Measurements from ENCODE around the gene PTH2R. TPM values are rescaled to one million over a fixed set of nuclear protein-coding genes. Genes with fewer than 3 reads are reported as not detected.

The PTH2R gene
- total RNA-seq, 1 donor from 2014 or later = under 0.01 TPM

DNA sequence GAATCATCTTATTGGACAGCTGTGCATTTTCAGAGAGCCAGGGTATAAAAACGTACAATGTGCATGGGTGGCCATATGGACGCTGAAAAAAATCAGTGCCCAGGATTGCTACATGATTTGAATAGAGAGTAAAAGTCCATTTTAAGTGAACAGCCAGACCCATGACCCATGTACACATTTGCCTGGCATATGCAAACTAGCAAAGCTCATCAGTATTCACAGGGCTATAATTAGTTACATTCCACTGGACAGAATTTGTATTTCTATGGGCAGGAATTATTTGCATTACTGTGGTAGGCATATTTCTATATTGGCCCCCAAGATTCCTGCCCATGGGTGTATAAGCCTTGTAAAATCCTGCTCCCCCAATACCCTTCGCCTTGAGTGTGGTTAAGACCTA is 78.8 kb downstream of the PTH2R start:
- Histone ChIP-seq H3K27me3 (ENCODE audit: control insufficient read depth, insufficient read depth, low read length) (no peaks in the 10 kb centered on the region), H3K4me3 (ENCODE audit: low read depth, low read length) (no peak overlapping the region), H3K36me3 (ENCODE audit: control insufficient read depth, insufficient read depth, low read length) (no peaks in the 10 kb centered on the region)
- DNase-seq (ENCODE audit: low read depth) (no peak), FAIRE-seq (no peak)
- TF ChIP-seq, protein P1, sequence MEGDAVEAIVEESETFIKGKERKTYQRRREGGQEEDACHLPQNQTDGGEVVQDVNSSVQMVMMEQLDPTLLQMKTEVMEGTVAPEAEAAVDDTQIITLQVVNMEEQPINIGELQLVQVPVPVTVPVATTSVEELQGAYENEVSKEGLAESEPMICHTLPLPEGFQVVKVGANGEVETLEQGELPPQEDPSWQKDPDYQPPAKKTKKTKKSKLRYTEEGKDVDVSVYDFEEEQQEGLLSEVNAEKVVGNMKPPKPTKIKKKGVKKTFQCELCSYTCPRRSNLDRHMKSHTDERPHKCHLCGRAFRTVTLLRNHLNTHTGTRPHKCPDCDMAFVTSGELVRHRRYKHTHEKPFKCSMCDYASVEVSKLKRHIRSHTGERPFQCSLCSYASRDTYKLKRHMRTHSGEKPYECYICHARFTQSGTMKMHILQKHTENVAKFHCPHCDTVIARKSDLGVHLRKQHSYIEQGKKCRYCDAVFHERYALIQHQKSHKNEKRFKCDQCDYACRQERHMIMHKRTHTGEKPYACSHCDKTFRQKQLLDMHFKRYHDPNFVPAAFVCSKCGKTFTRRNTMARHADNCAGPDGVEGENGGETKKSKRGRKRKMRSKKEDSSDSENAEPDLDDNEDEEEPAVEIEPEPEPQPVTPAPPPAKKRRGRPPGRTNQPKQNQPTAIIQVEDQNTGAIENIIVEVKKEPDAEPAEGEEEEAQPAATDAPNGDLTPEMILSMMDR (IDR thresholded peaks at IDR 0.05; ENCODE audit: insufficient read depth, low read length, severe bottlenecking) = no peak

DNA sequence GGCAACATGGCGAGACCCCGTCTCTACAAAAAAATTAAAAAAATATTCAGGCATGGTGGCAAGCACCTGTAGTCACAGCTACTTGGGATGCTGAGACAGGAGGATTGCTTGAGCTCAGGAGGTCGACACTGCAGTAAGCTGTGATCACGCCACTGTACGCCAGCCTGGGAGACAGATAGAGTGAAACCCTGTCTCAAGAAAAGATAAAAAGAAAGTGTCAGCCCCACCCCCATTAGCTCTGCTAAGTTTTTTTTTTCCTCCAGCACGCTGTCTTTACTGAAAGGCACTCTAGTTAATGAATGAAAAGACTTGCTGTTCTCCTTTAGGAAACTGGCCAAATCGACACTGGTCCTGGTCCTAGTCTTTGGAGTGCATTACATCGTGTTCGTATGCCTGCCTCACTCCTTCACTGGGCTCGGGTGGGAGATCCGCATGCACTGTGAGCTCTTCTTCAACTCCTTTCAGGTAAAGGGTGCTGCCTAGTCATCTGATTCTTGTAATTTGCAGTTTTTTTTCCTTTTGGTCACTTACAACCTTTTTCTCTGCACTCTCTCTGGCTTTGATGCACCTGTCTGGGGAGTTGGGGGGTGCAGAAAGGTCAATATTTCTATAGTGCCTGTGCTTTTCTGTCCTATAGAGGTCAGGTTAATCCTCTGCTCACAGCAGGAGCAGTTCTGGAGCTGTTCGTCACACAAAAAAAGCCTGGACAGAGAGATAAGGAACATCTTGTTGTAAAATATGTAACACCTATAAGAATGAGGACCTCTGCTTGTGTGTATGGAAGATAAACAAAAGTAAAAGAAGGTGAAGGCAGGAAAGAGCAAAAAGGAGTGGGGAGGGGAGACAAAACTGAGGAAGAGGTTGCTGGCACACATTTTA is 82.3 kb downstream of the PTH2R start:
- FAIRE-seq = peak; percentile 40
- Histone ChIP-seq H3K27me3 (ENCODE audit: control insufficient read depth, insufficient read depth, low read length) (peaks cover 1% of the 10 kb centered on the region), H3K4me3 (ENCODE audit: low read depth, low read length) (no peak overlapping the region), H3K36me3 (ENCODE audit: control insufficient read depth, insufficient read depth, low read length) (no peaks in the 10 kb centered on the region)
- TF ChIP-seq, protein P1 (IDR thresholded peaks at IDR 0.05; ENCODE audit: insufficient read depth, low read length, severe bottlenecking) = no peak
- no peak for DNase-seq (ENCODE audit: low read depth)

DNA sequence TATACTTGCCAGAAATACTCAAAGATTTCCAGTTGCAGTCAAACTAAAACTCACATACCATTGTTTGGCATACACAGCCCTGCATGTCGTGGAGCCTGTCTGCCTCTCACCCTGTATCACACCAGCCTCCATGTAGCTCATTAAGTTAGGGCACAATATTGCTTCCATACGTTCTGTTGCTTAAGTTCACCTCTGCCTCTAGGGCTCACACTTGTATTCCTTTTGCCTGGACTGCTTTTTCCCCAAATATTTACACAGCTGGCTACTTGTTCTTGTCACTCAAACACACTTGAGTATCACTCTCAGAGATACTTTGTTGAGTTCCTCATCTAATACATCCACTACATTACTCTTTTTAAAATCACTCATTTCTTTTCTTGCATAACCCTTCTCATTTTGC is 83.1 kb downstream of the PTH2R start:
- Histone ChIP-seq H3K36me3 (ENCODE audit: control insufficient read depth, insufficient read depth, low read length) (no peaks in the 10 kb centered on the region), H3K4me3 (ENCODE audit: low read depth, low read length) (no peak overlapping the region), H3K27me3 (ENCODE audit: control insufficient read depth, insufficient read depth, low read length) (peaks cover 1% of the 10 kb centered on the region)
- TF ChIP-seq, protein P1 (IDR thresholded peaks at IDR 0.05; ENCODE audit: insufficient read depth, low read length, severe bottlenecking) = no peak
- FAIRE-seq = no peak
- no peak for DNase-seq (ENCODE audit: low read depth)

DNA sequence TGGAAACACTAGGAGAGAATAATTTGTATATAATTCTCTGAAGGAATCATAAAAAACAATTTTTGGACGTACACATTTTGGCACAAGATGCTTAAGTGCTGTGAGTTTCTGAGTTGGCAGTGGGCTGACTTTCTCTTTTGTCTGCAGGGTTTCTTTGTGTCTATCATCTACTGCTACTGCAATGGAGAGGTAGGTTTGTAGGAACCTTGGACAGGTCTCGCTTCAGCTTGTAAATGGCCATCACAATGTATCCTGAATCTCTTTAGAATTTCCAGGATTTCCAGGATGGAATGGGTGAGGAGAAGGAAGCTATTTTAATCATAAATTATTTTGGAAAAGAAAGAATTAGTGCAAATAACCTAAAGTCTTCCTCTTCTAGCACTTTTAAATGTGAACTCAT is 83.9 kb downstream of the PTH2R start:
- DNase-seq (ENCODE audit: low read depth) (no peak), FAIRE-seq (no peak)
- Histone ChIP-seq H3K4me3 (ENCODE audit: low read depth, low read length) (no peak overlapping the region), H3K27me3 (ENCODE audit: control insufficient read depth, insufficient read depth, low read length) (peaks cover 1% of the 10 kb centered on the region), H3K36me3 (ENCODE audit: control insufficient read depth, insufficient read depth, low read length) (no peaks in the 10 kb centered on the region)
- TF ChIP-seq, protein P1 (IDR thresholded peaks at IDR 0.05; ENCODE audit: insufficient read depth, low read length, severe bottlenecking) = no peak

DNA sequence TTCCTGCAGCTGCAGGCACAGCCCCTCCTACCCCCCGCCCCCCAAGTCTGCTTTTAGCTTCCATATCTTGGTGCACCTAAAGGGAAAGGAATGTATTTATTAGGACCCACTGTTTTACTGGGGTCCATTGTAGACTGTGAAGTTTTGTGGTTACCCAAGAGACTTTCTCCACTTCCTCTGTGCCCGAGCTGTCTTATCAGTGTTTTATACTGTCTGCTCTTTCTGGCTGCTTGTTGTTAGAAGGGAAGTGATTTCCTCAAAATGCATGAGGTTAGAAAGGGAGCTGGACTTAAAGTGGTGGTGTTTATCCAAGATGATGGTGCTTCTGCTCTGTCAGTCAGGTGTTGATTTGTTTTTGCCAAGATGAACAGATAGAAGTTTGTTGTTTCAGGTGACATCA is 85.0 kb downstream of the PTH2R start:
- no peaks in the 10 kb centered on the region for H3K36me3 ChIP-seq (ENCODE audit: control insufficient read depth, insufficient read depth, low read length)
- DNase-seq (ENCODE audit: low read depth) = no peak
- TF ChIP-seq, protein P1 (IDR thresholded peaks at IDR 0.05; ENCODE audit: insufficient read depth, low read length, severe bottlenecking) = no peak
- peaks cover 1% of the 10 kb centered on the region for H3K27me3 ChIP-seq (ENCODE audit: control insufficient read depth, insufficient read depth, low read length)
- peak; percentile 43 for FAIRE-seq
- no peak overlapping the region for H3K4me3 ChIP-seq (ENCODE audit: low read depth, low read length)

Measured in bronchial epithelial cell (primary cell).